HG03095 (cell line): Measurements from ENCODE around the gene CLOCK.
A peak's percentile ranks its signal among the peaks of the same experiment; 100 is the strongest.

ENCODE experiments used
- ATAC-seq: cut with Tn5 transposase; IDR thresholded peaks from one replicate; pipeline ENCODE4 v1.9.1; 2021; ENCODE audit warnings: moderate library complexity; ENCODE audit not compliant: unreplicated experiment

CLOCK gene

GRCh38 chr4:55431710-55432336 is 114.9 kb downstream of the CLOCK start:
- ATAC-seq = no peak

- no peak for ATAC-seq
These were observed 121.9 kb downstream of the CLOCK start for GRCh38 chr4:55424791-55425190.

GRCh38 chr4:55416176-55416575 is 130.5 kb downstream of the CLOCK start:
- ATAC-seq = no peak

GRCh38 chr4:55411621-55412020 is 135.1 kb downstream of the CLOCK start:
- no peak for ATAC-seq

- no peak for ATAC-seq
These were observed 136.3 kb downstream of the CLOCK start for GRCh38 chr4:55410431-55410830.

GRCh38 chr4:55409468-55410171 is 137.1 kb downstream of the CLOCK start:
- peak; percentile 85 for ATAC-seq

GRCh38 chr4:55407764-55408163 is 138.9 kb downstream of the CLOCK start:
- no peak for ATAC-seq

GRCh38 chr4:55407119-55407518 is 139.6 kb downstream of the CLOCK start:
- no peak for ATAC-seq

- ATAC-seq = no peak
These were observed 140.2 kb downstream of the CLOCK start for GRCh38 chr4:55406545-55406944.

GRCh38 chr4:55405073-55405472 is 141.6 kb downstream of the CLOCK start:
- no peak for ATAC-seq

GRCh38 chr4:55399581-55399980 is 147.1 kb downstream of the CLOCK start:
- no peak for ATAC-seq

- ATAC-seq = no peak
These were observed 147.7 kb downstream of the CLOCK start for GRCh38 chr4:55398966-55399365.

- no peak for ATAC-seq
These were observed 148.2 kb downstream of the CLOCK start for GRCh38 chr4:55398461-55398860.

GRCh38 chr4:55397520-55398321 is 149.0 kb downstream of the CLOCK start:
- no peak for ATAC-seq

- ATAC-seq = no peak
These were observed 149.6 kb downstream of the CLOCK start for GRCh38 chr4:55397126-55397436.

- ATAC-seq = peak; percentile 26
These were observed 150.2 kb downstream of the CLOCK start for GRCh38 chr4:55396308-55397125.

- peak; percentile 90 for ATAC-seq
These were observed 151.0 kb downstream of the CLOCK start, which contains the start of gene TMEM165 for GRCh38 chr4:55395529-55396307. Gene TMEM165, plus strand, starts transcription at chr4:55395957. Its CDS starts 233 bp downstream, at chr4:55396190.

- ATAC-seq = no peak
These were observed 151.5 kb downstream of the CLOCK start for GRCh38 chr4:55395218-55395528.

GRCh38 chr4:55393461-55394320 is 153.0 kb downstream of the CLOCK start:
- ATAC-seq = no peak

GRCh38 chr4:55386840-55387239 is 159.9 kb downstream of the CLOCK start:
- no peak for ATAC-seq
